Nephron (organoid): ENCODE results near the gene CEP85L.

Experiments
- H3K27ac Mint-ChIP-seq, 3 experiments: 2 replicates each; pipeline ENCODE4 v1.8.0; 2020; ENCODE audit warnings: mixed read lengths in 3 of 3, mild to moderate bottlenecking in 2 of 3, moderate library complexity in 1 of 3
- H3K27me3 Mint-ChIP-seq: 2 replicates; pipeline ENCODE4 v1.8.0; 2021; ENCODE audit warnings: low read depth, mild to moderate bottlenecking, moderate library complexity, mixed read lengths
- H3K36me3 Mint-ChIP-seq: 2 replicates; pipeline ENCODE4 v1.8.0; 2020; ENCODE audit warnings: low read depth, mixed read lengths
- H3K4me1 Mint-ChIP-seq: 2 replicates; pipeline ENCODE4 v1.8.0; 2020; ENCODE audit warnings: mixed read lengths
- H3K4me3 Mint-ChIP-seq, 3 experiments: 2 replicates each; pipeline ENCODE4 v1.8.0; 2020; ENCODE audit warnings: mild to moderate bottlenecking in 3 of 3, mixed read lengths in 3 of 3, moderate library complexity in 2 of 3
- H3K9me3 Mint-ChIP-seq: 2 replicates; pipeline ENCODE4 v1.8.0; 2020; ENCODE audit warnings: mixed read lengths
- CTCF ChIP-seq, 3 experiments: fragments of 200-600 bp; sonication (generic); IDR thresholded peaks; one replicate each; pipeline ENCODE4 v1.5.0; 2021; ENCODE audit warnings: antibody characterized with exemption in 3 of 3; ENCODE audit not compliant: unreplicated experiment in 3 of 3

The CEP85L gene

DNA sequence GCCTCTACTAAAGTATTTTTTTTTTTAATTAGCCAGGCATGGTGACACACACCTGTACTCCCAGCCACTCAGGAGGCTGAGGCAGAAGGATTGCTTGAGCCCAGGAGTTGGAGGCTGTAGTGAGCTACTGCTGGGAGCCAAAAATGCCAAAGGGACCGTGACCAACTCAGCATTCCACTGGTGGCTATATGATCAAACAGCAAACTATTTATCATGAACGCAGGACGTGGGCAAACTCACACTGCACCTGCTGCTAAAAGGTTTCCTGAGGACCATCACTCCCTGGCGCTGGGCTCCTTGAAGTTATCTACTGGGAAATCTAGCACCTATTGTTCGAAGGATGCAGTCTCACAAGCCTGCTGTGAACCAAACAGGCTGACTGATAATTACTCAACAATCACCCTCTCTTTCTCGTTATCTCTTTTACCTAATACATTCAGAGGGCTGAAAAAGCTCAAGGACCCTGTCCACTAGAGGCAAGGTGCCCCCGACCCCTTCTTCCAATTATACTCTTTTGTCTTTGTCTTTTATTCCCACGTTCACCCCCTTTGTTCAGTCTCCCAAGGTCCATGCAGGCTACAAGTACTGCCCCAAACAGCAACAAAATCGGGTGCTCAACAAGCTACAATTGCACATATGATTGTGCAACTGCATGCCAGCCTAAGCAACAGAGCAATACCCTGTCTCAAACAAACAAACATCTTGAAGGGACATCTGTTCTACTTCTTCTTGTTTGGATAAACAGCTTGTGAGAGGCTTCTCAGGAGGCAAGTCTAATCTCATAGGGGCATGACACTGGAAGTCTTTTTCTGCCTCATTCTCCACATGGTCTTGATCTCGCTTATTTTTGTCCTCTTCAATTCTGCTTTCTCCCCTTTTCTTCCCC lies 151.0 kb downstream of the CEP85L start:
- Mint-ChIP-seq H3K4me3 (no peak overlapping the region), H3K27me3 (peaks cover 3% of the 10 kb centered on the region), H3K4me1 (peaks cover 6% of the 10 kb centered on the region), H3K36me3 (peaks cover 49% of the 10 kb centered on the region), H3K27ac (peak overlapping the region in 1 of 3 experiments; percentile 75), H3K9me3 (peaks cover 4% of the 10 kb centered on the region)
- no peak for TF ChIP-seq CTCF (IDR thresholded peaks at IDR 0.05; ENCODE audit: unreplicated experiment in 3 of 3)

DNA sequence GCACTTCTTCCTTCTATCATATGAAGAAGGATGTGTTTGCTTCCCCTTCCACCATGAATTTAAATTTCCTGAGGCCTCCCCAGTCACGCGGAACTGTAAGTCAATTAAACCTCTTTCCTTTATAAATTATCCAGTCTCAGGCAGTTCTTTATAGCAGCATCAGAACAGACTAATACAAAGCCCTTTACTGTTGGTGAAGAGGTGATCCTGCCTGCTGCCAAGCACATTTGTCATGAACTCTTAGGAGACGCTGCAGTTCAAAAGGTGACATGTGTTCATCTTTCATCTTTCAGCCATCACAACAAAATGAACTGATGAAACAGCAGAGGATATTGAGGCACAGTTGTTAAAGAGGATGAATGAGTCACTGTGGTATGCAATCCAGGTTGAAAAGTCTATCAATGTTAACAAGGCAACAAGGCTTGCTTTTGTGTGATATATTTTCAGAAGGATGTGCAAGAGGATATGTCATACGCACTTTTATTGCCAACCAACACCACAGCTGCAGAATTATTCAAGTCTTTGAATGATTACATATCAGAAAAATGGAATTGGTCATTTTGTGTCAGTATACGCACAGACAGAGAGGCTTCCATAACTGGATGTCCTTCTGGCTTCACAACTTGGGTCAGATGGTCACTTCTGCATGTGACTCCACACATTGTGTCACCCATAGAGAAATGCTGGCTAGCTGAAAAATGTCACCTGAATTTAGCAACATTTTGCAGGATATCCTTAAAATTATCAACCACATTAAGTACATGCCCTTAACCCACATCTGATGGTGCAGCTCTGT lies 155.7 kb downstream of the CEP85L start:
- Mint-ChIP-seq H3K4me1 (no peaks in the 10 kb centered on the region), H3K4me3 (no peak overlapping the region), H3K27ac (no peak overlapping the region), H3K36me3 (peaks cover 41% of the 10 kb centered on the region), H3K9me3 (peaks cover 5% of the 10 kb centered on the region), H3K27me3 (peaks cover 3% of the 10 kb centered on the region)
- TF ChIP-seq CTCF (IDR thresholded peaks at IDR 0.05; ENCODE audit: unreplicated experiment in 3 of 3): no peak

- peaks cover 17% of the 10 kb centered on the region for H3K9me3 Mint-ChIP-seq
- H3K27me3 Mint-ChIP-seq: no peaks in the 10 kb centered on the region
Measured at GRCh38 chr6:118494091-118494490, 157.3 kb downstream of the CEP85L start.

DNA sequence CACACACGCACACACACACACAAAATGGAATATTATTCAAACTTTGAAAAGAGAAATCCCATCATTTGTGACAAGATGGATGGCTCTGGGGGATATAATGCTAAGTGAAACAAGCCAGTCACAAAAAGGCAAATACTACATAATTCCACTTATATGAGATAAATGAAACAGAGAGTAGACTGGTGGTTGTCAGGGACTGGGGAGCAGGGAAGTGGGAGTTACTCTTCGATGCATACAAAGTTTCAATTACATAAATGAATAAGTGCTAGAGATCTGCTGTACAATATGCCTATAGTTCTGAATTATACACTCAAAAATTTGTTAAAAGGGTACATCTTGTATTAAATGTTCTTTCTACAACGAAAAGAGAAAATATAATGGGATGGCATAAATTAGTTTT lies 161.4 kb downstream of the CEP85L start:
- H3K9me3 Mint-ChIP-seq: peaks cover 36% of the 10 kb centered on the region
- no peak overlapping the region for H3K27ac Mint-ChIP-seq
- H3K36me3 Mint-ChIP-seq: peaks cover 69% of the 10 kb centered on the region
- H3K4me1 Mint-ChIP-seq: no peaks in the 10 kb centered on the region
- TF ChIP-seq CTCF (IDR thresholded peaks at IDR 0.05; ENCODE audit: unreplicated experiment in 3 of 3): no peak
- H3K27me3 Mint-ChIP-seq: no peaks in the 10 kb centered on the region
- H3K4me3 Mint-ChIP-seq: no peak overlapping the region

More at GRCh38 chr6:118494091-118494490, 157.3 kb downstream of the CEP85L start:
- H3K36me3 Mint-ChIP-seq: peaks cover 53% of the 10 kb centered on the region
- H3K4me1 Mint-ChIP-seq: no peaks in the 10 kb centered on the region
- H3K27ac Mint-ChIP-seq: no peak overlapping the region
- no peak overlapping the region for H3K4me3 Mint-ChIP-seq
- no peak for TF ChIP-seq CTCF (IDR thresholded peaks at IDR 0.05; ENCODE audit: unreplicated experiment in 3 of 3)

DNA sequence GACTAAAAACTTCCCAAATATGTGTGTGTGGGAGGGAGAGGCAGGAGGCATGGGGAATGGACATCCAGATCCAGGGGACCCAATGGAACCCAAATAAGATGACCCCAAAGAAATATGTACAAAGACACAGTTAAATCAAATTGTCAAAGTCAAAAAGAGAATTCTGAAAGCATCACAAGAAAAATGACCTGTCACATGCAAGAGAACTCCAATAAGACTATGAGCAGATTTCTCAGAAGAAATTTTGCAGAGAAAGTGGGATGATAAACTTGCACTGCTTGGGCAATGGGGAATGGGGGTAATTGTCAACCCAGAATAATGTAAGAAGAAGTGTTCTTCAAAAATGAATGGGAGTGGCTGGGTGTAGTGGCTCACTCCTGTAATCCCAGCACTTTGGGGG lies 162.8 kb downstream of the CEP85L start:
- Mint-ChIP-seq H3K36me3 (peaks cover 64% of the 10 kb centered on the region), H3K4me3 (no peak overlapping the region), H3K27me3 (no peaks in the 10 kb centered on the region), H3K4me1 (no peaks in the 10 kb centered on the region), H3K9me3 (peaks cover 36% of the 10 kb centered on the region), H3K27ac (no peak overlapping the region)
- no peak for TF ChIP-seq CTCF (IDR thresholded peaks at IDR 0.05; ENCODE audit: unreplicated experiment in 3 of 3)
